Stimulated activated CD4-positive, alpha-beta T cell treated with anti-CD3 and anti-CD28 coated beads, Interleukin-12 subunit alpha, Interleukin-12 subunit beta, amount 100 ng/mL, for 48 hours (primary cell): Measurements from ENCODE around the gene DHX34.
"Not testable (repeated sequence)": the region's sequence is repeated elsewhere in the genome, so short reads cannot be mapped to it uniquely, and the experiment has no call there.

Experiments used
- DNase-seq, 3 donors: peaks; one replicate each; pipeline ENCODE4 v3.0.0-alpha.2; 2020; ENCODE audit warnings: low read depth in 2 of 3, low spot score in 1 of 3

Gene DHX34

DNA sequence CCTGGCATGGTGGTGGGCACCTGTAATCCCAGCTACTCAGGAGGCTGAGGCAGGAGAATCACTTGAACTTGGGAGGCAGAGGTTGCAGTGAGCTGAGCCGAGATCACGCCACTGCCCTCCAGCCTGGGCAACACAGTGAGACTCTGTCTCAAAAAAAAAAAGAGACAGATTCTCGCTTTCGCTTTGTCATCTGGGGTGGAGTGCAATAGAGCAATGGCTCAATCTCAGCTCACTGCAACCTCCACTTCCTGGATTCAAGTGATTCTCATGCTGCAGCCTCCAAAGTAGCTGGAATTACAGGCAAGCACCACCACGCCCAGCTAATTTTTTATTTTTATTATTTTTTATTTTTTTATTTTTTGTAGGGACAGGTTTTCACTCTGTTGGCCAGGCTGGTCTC lies 39.6 kb downstream of the DHX34 start:
- DNase-seq = not testable (repeated sequence)

DNA sequence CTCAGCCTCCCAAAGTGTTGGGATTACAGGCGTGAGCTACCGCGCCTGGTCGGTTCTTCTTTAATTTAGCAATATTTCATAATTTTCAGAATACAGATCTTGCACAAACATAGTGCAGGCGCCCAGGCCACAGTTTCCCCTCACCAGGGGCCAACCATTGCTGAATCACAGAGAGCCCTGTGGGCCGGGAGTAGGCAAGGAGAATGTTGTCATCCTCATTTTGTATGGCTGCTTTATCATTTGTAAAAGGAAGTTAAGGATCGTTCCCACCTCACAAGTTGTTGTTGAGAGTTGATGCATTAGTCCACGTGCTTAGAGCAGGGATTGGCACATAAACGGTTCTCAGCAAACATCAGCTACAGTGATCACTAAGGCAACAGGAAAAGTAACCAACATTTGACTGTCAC lies 40.0 kb downstream of the DHX34 start:
- DNase-seq = no peak

DNA sequence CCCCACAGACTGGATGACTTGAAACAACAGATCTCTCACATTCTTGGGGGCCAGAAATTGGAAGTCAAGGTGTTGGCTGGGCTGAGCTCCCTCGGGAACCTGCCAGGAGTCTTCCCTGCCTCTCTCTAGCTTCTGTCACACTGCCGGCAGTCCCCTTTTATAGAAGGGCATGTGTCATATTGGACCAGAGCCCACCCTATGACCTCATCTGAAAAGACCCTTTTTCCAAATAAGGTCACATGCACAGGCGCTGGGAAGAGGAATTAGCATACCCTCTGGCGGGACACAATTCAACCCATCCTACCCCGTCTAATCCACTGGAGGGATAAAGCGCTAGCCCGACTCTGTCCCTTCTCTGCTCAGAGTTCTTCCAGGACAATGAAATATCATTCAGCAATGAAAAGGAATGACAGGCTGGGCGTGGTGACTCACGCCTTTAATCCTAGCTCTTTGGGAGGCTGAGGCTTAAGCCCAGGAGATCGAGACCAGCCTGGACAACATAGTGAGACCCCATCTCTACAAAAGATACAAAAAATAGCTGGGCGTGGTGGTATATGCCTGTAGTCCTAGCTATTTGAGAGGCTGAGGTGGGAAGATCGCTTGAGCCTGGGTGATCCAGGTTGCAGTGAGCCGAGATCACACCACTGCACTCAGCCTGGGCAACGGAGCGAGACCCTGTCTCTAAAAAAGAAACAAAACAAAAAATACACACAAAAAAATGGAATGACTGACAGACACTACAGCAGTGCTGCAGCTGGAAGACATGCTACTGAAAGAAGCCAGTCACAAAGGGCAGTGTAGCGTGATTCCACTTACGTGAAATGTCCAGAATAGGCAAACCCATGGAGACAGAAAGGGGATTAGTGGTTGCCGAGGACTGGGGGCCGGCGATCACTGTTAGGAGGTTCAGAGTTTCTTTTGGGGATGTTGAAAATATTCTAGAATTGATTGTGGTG lies 41.7 kb downstream of the DHX34 start:
- DNase-seq = no peak

DNA sequence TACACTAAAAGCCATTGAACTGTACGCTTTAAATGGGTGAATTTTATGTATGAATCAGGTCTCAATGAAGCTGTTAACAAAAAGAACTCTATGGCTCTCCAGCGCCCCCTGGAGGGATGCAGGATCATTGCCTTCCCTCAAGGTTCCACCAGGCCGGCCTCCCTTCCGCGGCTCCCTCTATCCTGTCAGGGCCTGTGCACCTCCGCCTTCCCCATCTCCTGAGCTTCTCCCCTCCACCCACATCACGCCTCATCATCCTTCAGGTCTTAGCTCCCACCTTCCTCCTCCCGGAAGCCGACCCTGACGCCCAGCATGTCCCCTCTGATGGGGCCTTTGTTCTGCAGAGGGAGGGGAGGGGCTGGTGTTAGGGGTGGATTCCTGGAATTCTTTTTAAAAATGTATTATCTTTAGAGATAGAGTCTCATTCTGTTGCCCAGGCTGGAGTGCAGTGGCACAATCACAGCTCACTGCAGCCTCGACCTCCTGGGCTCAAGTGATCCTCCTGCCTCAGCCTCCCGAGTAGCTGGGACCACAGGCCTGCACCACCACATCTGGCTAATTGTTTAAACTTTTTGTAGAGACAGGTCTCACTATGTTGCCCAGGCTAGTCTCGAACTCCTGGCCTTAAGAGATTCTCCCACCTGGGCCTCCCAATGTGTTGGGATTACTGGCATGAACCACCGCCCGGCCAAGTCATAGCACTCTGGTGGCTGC lies 42.6 kb downstream of the DHX34 start:
- peak; percentile 65 to 88 (median 71) for DNase-seq

DNA sequence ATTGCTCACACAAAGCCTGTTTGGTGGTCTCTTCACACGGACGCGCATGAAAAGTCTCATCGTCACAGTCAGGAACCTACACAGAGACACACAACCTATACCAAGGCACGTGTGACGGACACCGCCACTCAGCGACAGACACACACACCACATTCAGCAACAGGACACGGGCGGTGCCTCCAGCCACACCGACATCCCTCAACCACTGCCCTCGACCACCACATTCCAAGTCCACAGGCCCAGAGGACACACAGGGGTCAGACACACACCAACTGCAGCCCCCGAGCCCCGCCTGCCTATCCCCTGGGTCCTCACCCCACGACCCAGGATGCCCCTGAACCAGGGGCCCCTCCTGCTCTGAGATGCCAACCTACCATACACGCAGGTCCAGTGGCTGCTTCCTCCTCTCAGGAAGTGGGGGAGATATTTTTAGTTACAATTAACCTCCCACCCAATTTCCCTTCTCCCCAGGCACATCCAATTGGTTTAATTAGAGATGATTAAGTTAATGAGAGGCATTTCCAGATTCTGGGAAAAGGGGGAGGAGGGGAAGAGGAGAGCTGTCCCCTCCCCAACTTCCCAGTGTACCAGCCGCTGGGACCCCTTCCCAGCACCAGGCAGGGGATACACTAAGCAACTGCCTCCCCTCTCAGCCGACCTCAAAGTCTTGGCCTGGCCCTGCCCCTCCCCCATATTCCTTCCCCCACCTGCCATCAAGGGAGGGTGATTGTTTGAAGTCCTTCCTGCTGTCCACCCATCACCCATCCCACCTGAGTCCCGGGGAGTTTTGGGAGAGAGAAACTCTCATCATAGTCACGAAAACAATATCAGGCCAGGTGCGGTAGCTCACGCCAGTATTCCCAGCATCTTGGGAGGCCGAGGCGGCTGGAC lies 49.8 kb downstream of the DHX34 start:
- DNase-seq = no peak

DNA sequence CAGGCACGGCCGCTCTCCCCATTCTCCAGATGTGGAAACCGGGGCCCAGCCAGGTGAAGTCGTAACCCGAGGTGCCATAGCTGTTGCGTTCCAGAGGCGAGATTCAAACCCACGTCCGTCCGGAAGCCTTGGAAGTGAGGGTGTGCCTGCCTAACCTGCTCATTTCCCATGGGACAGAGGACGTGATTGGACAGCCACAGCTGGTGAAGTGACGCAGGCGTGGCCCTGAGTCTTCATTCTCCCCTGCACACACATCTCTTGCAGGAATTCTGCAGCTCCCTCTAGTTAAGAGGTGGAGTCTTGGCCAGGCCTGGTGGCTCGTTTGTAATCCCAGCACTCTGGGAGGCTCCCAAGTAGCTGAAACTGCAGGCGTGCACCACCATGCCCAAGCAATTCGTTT lies 53.4 kb downstream of the DHX34 start:
- no peak for DNase-seq

DNA sequence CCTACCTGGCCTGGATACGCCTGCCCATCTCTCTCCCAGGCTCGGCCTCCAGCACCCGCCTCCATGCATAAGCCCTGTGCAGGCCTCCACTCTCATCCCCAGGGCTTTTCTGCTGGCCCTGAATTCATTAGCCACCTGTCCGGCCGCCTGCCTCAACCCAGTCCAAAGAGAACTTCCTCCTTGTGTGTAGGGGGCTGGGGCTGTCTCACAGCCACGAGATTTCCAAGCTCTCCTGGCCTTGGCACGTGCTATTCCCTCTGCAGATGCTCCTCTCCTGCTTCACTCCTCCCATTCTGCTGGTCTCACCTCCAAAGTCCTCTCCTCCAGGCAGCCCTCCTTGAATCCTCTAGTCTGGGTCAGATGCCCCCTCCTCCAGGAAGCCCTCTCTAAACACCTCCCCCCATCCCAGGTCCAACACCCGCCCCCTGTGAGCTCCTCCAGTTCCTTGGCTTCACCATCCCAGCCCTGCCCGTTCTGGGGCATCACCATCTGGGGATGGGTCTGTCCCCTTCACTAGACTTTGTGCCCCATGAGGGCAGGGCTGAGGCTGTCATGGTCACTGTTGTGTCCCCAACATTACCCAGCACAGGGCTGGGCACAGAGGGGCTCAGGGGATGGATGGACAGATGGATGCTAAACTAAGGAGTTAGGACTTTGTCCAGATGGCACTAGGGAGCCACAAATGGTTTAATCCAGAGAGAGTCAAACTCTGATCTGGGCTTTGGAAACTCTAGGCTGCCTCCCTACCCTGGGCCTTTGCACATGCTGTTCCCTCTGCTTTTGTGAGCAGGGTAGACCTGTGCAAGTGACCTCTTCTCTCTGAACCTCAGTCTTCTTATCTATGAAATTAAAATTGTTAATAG lies 55.5 kb downstream of the DHX34 start:
- no peak for DNase-seq

DNA sequence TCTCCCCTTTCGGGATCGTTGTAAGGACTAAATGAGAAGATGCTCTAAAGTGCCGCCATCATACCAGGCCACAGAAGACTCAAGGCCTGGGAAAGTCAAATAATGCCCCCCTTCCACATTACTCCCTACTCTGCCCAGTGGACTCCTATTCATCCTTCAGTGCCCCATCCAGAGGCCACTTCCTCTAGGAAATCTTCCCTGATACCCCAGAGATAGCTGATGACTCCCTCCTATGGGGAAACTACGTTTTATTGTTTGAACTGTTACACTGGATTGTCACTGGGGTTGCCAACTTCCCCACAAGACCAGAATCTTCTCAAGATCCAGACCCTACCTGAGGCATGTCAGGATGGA lies 56.1 kb downstream of the DHX34 start:
- DNase-seq = no peak

DNA sequence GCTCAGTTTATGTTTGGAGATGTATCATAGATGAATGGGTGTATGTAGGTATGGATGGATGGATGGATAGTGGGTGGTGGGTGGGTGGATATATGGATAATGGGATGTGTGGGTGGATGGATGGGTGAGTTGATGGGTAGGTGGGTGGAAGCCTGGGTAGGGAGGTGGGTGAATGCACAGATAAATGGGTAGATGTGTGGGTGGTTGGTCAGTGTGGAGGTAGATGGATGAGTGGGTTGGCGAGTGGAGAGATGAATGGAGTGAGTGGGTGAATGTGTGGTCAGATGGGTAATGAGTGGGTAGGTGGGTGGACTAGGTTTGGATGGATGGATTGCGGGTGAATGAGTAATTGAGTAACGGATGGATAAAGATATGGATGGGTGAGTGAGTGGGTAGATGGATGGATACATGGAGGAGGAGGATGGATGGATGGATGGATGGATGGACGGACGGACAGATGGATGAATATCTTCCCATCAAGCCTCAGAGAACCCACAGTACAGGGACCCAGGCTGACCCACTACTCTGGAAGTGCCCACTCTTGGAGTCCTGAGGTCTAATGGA lies 56.8 kb downstream of the DHX34 start:
- DNase-seq = no peak

DNA sequence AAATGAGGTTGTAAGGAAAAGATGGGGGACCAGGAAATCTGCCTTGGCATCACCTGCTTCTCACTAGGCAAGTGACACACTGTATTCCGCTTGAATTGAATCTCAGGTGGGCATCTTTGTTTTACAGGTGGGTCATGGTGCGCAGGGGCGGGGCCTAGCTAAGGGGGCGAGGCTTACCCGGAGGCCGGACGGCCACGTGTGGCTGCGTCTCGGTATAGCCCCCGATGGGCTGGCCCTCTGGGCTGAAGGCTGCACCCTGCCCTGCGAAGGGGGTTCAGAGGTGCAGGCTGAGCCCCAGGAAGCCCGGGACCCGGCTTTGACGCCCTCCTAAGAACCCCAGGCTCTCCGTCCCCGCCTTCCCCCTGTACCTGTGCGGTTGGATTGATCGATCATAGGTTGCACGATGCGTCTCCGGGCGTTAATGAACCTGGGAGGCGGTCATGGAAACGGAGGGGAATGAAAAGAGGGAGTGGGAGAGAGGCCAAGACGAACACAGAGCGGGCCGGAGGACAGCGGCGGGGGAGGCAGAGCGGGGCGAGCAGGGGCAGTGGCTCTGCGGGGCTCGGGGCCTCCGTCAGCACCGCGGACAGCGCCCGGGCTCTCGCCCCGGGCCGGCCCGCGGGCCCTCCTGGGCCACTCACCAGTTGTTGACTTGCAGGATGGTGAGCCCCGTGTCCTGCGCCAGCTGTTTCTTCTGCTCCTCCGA lies 57.7 kb downstream of the DHX34 start:
- DNase-seq = no peak

DNA sequence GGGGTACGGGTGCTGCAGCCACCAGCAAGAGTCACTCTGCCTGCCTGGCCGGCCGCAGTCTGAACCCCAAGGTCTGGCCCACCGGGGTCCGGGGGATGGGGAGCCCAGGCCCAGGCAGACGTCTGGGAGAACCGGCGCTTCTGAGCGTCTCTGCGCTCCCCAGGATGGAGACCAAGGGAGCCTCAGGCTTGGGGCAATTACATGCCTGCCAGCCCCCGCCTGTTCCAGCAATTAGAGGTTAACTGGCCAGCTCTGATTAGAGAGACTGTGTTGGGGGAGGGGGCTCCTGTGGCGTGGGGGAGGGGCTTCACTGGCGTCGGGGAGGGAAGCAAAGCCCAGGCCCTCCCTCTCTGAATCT lies 58.3 kb downstream of the DHX34 start:
- DNase-seq = no peak

DNA sequence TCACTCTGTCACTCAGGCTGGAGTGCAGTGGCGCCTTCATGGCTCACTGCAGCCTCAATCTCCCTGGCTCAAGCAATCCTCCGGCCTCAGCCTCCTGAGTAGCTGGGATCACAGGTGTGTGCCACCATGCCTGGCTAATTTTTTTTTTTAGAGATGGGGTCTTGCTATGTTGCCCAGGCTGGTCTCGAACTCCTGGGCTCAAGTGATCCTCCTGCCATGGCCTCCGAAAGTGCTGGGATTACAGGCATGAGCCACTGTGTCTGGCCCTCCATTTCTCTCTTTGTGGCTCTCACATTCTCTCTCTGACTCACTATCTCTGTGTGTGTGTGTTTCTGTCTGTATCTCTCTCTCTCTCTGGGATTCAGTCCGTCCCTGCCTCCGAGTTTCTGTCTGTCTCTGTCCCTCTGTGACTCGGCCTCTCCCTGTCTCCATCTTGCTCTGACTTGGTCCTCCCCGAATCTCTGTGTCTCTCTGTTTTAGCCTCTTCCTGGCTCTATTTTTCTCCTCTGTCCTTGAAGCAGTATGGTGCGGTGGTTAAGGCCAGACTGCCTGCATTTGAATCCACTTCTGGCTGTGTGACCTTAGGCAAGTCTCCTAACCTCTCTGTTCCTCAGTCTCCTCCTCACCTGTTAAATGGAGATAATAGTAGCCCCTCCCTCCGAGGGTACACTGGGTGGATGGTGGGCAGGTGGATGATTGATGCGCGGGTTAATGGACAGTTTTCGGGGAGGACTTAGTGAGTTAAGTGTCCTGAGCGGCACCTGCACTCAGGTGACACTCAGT lies 59.2 kb downstream of the DHX34 start:
- DNase-seq = no peak

DNA sequence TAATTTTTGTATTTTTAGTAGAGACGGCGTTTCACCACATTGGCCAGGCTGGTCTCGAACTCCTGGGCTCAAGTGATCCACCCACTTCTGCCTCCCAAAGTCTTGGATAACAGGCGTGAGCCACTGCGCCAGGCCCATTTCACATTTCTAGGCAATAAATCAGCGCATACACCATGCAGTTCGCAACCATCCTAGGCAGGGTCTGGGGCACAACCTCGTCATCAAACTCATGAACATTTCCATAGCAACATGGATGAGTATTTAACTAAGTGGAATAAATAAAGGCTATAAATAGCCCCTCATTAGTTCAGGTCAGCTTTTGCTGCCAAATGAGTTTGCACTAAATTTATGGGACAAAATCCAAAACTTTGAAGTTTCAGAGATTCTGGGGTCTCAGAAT lies 62.0 kb downstream of the DHX34 start:
- no peak for DNase-seq

DNA sequence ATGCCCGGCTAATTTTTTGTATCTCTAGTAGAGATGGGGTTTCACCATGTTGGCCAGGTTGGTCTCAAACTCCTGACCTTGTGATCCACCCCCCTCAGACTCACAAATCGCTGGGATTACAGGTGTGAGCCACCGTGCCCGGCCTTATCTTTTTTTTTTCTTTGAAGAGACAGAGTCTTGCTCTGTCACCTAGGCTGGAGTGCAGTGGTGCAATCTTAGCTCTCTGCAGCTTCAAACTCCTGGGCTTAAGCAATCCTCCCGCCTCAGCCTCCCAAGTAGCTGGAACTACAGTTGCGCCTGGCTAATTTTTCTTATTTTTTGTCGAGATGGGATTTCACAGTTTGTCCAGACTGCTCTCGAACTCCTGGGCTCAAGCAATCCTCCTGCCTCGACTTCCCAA lies 62.6 kb downstream of the DHX34 start:
- DNase-seq = not testable (repeated sequence)

DNA sequence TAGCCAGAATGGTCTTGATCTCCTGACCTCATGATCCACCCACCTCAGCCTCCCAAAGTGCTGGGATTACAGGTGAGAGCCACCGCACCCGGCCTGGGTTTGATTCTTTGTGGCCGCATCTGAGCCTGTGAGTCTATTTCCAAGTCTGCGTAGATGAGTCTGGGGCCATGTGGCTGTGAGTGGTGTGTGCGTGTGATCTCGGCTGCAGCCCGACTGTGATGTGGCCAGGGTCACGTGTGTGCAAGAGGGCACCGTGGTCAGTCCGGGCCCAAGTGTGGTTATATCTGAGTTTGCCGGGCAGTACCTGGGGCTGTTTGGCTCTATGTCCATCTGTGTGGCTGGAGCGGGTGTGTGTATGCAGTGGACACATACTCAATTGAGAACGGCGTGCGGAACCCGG lies 64.8 kb downstream of the DHX34 start:
- no peak for DNase-seq

DNA sequence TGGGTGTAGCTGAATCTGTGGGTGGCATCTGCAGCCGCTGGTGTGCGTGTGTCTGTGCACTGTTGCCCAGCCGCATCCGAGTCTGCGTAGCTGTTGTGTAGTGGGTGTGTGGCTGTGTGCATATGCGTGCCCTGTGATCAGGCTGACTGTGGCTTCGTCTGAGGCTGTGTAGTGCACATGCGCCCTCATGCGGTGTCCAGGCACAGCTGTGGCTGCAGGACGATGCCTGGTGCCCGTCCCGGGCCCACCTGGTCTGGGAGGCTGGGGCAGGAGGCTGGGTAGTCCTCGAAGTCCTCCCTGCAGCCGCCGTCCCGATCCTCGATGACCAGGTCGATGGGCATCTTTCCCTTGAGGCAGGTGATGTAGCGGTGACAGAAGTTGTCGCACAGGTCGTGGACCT lies 65.4 kb downstream of the DHX34 start:
- no peak for DNase-seq

DNA sequence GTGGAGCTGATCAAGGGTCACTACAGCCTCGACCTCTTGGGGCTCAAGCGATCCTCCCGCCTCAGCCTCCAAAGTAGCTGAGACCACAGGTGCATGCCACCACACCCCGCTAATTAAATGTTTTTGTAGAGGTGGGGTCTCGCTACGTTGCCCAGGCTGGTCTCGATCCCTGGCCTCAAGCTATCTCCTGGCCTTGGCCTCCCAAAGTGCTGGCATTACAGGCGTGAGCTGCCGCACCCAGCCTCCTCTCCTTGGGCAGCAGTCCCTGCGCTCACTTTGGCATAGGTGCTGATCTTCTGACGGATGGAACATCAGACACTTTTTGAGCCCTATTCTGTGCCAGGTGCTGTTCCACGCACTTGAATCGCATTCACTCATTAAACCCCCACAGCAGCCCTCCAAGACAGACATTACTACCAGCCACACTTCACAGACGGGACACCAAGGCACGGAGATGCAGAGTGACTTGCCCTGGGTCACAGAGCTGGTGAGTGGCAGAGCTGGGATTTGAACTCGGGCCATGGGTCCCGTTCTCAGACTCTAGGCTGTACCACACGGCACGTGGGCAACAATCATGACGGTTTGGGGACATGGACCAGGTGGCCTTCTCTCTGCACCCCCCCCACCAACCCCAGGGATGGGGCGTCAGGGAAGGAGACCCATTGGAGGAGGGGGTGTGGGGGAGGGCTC lies 67.0 kb downstream of the DHX34 start:
- DNase-seq = no peak

DNA sequence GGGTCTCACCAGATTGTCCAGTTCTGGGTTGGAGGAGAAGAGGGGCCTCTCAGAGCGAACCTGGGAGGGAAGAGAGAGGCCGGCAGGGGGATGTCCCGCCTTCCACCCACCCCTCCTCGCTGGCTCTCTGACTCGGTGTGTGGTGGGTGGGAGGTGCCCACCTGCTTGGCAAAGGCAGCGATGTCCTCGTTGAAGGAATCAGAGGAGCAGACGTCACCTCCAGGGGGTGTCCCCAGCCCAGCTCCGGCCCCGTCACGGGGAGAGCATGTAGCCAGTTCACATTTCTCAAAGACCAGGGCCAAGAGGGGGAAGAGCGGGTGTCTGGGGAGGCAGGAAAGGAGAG lies 67.5 kb downstream of the DHX34 start:
- no peak for DNase-seq
